Hepatocyte (in vitro differentiated cells): Measurements from ENCODE around the gene RABGAP1L. TPM values are rescaled to one million over a fixed set of nuclear protein-coding genes. Genes with fewer than 3 reads are reported as not detected.

Experiments used
- DNase-seq: peaks from one replicate; pipeline ENCODE4 v3.0.0-alpha.2; 2016; ENCODE audit warnings: low spot score
- H2AFZ ChIP-seq: fragments of 200-600 bp; sonication (generic); 2 replicates; pipeline ENCODE4 v1.6.0; 2016; ENCODE audit warnings: antibody characterized with exemption, mild to moderate bottlenecking
- H3K27ac ChIP-seq: fragments of 200-600 bp; sonication (generic); 2 replicates; pipeline ENCODE4 v1.5.1; 2016; ENCODE audit warnings: mild to moderate bottlenecking
- H3K27me3 ChIP-seq: fragments of 200-600 bp; sonication (generic); 2 replicates; pipeline ENCODE4 v1.6.1; 2016
- H3K36me3 ChIP-seq: fragments of 200-600 bp; sonication (generic); replicated peaks from 2 replicates; pipeline ENCODE4 v1.5.1; 2016; ENCODE audit warnings: low read depth; ENCODE audit not compliant: insufficient read depth
- H3K4me1 ChIP-seq: fragments of 200-600 bp; sonication (generic); 2 replicates; pipeline ENCODE4 v1.5.1; 2016; ENCODE audit warnings: mild to moderate bottlenecking, moderate library complexity; ENCODE audit not compliant: insufficient read depth
- H3K4me2 ChIP-seq: fragments of 200-600 bp; sonication (generic); 2 replicates; pipeline ENCODE4 v1.6.0; 2016
- H3K4me3 ChIP-seq: fragments of 200-600 bp; sonication (generic); 2 replicates; pipeline ENCODE4 v1.5.1; 2016; ENCODE audit warnings: mild to moderate bottlenecking
- H3K79me2 ChIP-seq: fragments of 200-600 bp; sonication (generic); 2 replicates; pipeline ENCODE4 v1.6.0; 2017; ENCODE audit warnings: mild to moderate bottlenecking
- H3K9me2 ChIP-seq: fragments of 200-600 bp; sonication (generic); replicated peaks from 2 replicates; pipeline ENCODE4 v1.6.0; 2017; ENCODE audit warnings: mild to moderate bottlenecking; ENCODE audit not compliant: insufficient read depth
- H3K9me3 ChIP-seq: fragments of 200-600 bp; sonication (generic); 2 replicates; pipeline ENCODE4 v1.5.1; 2016; ENCODE audit warnings: low read depth, mild to moderate bottlenecking
- H4K20me1 ChIP-seq: fragments of 200-600 bp; sonication (generic); 2 replicates; pipeline ENCODE4 v1.6.0; 2016; ENCODE audit warnings: mild to moderate bottlenecking; ENCODE audit not compliant: insufficient read depth, poor library complexity, severe bottlenecking
- EZH2 ChIP-seq: fragments of 200-600 bp; sonication (generic); IDR thresholded peaks from 2 replicates; pipeline ENCODE4 v1.6.1; 2016; ENCODE audit warnings: antibody characterized with exemption, mild to moderate bottlenecking, borderline replicate concordance
- EZH2phosphoT487 ChIP-seq: fragments of 200-600 bp; sonication (generic); IDR thresholded peaks from one replicate; pipeline ENCODE4 v1.6.1; 2018; ENCODE audit warnings: antibody characterized with exemption, mild to moderate bottlenecking, low read depth, moderate library complexity; ENCODE audit not compliant: unreplicated experiment, severe bottlenecking
- WGBS: methylation state at CpG from one replicate; pipeline ENCODE4 v1.1.6; 2016; ENCODE audit warnings: low lambda C conversion rate; ENCODE audit errors: missing lambda C conversion rate; 5-methylcytosine and 5-hydroxymethylcytosine counted together
- polyA plus RNA-seq: library from polyadenylated mRNA; unstranded; fragments of >200 nt; fragmentation: Nextera tagmentation; extraction: Ambion mirVana; gene quantifications from 2 replicates; pipeline ENCODE4 v1.2.1, GENCODE V29; 2016
- total RNA-seq: library from RNA; depleted of rRNA; stranded (reverse); fragments of >200 nt; gene quantifications from 2 replicates; pipeline ENCODE4 v1.2.3, GENCODE V29; 2014
- TF ChIP-seq, protein P1 (sequence below): fragments of 200-600 bp; sonication (generic); IDR thresholded peaks from 2 replicates; pipeline ENCODE4 v1.5.1; 2016; ENCODE audit warnings: antibody characterized with exemption, mild to moderate bottlenecking; ENCODE audit not compliant: poor library complexity

Gene RABGAP1L
- total and polyA plus RNA-seq, 2 experiments from 2014 or later = 15.0 to 41.8 TPM

DNA sequence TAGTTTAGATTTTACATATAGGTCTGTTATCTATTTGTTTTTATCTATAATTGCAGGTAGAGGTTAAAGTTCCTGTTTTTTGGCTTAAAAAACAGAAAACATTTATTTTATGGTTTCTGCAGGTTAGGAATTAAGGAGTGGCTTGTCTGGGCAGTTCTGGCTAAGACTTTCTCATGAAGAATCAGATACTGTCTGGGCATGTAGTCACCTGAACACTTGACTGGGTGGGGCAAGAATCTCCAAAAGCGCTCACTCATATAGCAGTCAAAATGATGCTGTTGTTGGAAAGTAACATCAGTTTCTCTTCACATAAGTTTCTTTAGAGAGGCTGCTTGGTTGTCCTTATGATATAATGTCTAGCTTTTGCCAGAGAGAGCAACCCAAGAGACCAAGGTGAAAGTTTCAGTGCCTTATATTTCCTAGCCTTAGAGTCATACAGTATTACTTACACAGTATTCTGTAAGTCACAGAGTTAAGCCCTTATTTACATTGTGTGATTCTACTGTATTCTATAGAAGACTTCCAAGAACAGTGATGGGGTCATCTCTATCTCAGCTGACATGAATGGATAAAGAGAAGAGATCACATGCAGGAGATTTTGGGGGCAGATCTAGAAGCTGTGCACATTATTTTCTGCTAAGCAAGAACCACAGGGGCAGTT lies 163.0 kb downstream of the RABGAP1L start:
- no peak overlapping the region for H3K4me2 ChIP-seq
- H3K27ac ChIP-seq = no peak overlapping the region
- 97% methylated on average over 1 of the region's 1 CpG for WGBS
- H3K79me2 ChIP-seq = no peaks in the 10 kb centered on the region
- TF ChIP-seq EZH2 (no peak), EZH2phosphoT487 (no peak)
- TF ChIP-seq, protein P1, sequence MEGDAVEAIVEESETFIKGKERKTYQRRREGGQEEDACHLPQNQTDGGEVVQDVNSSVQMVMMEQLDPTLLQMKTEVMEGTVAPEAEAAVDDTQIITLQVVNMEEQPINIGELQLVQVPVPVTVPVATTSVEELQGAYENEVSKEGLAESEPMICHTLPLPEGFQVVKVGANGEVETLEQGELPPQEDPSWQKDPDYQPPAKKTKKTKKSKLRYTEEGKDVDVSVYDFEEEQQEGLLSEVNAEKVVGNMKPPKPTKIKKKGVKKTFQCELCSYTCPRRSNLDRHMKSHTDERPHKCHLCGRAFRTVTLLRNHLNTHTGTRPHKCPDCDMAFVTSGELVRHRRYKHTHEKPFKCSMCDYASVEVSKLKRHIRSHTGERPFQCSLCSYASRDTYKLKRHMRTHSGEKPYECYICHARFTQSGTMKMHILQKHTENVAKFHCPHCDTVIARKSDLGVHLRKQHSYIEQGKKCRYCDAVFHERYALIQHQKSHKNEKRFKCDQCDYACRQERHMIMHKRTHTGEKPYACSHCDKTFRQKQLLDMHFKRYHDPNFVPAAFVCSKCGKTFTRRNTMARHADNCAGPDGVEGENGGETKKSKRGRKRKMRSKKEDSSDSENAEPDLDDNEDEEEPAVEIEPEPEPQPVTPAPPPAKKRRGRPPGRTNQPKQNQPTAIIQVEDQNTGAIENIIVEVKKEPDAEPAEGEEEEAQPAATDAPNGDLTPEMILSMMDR = no peak
- no peaks in the 10 kb centered on the region for H3K9me2 ChIP-seq
- no peaks in the 10 kb centered on the region for H3K4me1 ChIP-seq
- H3K36me3 ChIP-seq = peaks cover 3% of the 10 kb centered on the region
- no peak overlapping the region for H2AFZ ChIP-seq
- H4K20me1 ChIP-seq = no peaks in the 10 kb centered on the region
- no peak overlapping the region for H3K4me3 ChIP-seq
- no peak for DNase-seq
- H3K27me3 ChIP-seq = no peaks in the 10 kb centered on the region
- peaks cover 16% of the 10 kb centered on the region for H3K9me3 ChIP-seq

DNA sequence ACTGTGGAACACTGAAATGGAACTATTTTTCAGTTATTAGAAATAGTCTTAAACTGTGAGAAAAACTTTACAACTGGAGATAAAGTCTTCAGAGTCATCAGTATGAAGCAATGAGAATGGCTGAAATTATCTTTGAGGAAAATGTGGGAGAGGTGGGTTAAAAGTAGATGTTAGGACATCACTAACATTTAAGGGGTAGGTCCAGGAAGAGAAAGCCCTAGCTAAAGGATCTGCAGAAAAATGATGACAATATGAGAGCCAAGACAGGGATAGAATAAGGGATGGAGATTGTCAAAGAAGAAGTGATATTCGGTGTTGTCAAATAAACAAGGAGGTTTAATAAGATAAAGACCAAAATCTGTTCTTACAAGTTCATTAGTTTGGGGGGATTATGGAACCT lies 165.2 kb downstream of the RABGAP1L start:
- WGBS = 100% methylated on average over 1 of the region's 1 CpG
- H3K4me3 ChIP-seq = no peak overlapping the region
- TF ChIP-seq EZH2phosphoT487 (no peak), EZH2 (no peak)
- TF ChIP-seq, protein P1 = no peak
- no peaks in the 10 kb centered on the region for H3K27me3 ChIP-seq
- no peak overlapping the region for H3K4me2 ChIP-seq
- H4K20me1 ChIP-seq = no peaks in the 10 kb centered on the region
- H3K9me3 ChIP-seq = peaks cover 16% of the 10 kb centered on the region
- DNase-seq = no peak
- no peaks in the 10 kb centered on the region for H3K9me2 ChIP-seq
- H3K79me2 ChIP-seq = no peaks in the 10 kb centered on the region
- H3K4me1 ChIP-seq = no peaks in the 10 kb centered on the region
- H3K27ac ChIP-seq = no peak overlapping the region
- peaks cover 3% of the 10 kb centered on the region for H3K36me3 ChIP-seq
- H2AFZ ChIP-seq = no peak overlapping the region

DNA sequence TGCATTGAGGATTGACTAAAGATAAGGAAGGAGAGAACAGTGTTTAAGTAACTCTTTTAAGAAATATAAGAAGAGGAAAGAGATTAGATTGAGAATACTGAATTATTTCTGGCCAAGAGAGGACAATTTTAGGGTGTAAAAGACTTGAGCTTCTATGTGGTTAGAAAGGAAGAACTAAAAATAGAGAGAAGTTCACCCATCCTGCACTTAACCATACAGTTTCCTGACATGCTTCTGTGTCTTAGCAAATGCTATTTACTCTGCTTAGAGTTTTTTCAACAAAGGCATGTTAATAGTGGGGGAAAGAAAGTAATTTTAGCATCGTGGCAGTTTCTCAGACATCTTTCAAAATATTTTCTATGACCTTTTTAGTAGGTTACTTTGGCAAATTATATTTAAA lies 165.6 kb downstream of the RABGAP1L start:
- Histone ChIP-seq H3K4me2 (no peak overlapping the region), H3K9me2 (no peaks in the 10 kb centered on the region), H3K9me3 (peaks cover 16% of the 10 kb centered on the region), H3K79me2 (no peaks in the 10 kb centered on the region), H3K27me3 (no peaks in the 10 kb centered on the region), H2AFZ (no peak overlapping the region), H3K4me3 (no peak overlapping the region), H3K36me3 (peaks cover 3% of the 10 kb centered on the region), H4K20me1 (no peaks in the 10 kb centered on the region), H3K27ac (no peak overlapping the region), H3K4me1 (no peaks in the 10 kb centered on the region)
- WGBS = 93% methylated on average over 1 of the region's 1 CpG
- TF ChIP-seq, protein P1 = no peak
- no peak for TF ChIP-seq EZH2
- no peak for TF ChIP-seq EZH2phosphoT487
- no peak for DNase-seq

DNA sequence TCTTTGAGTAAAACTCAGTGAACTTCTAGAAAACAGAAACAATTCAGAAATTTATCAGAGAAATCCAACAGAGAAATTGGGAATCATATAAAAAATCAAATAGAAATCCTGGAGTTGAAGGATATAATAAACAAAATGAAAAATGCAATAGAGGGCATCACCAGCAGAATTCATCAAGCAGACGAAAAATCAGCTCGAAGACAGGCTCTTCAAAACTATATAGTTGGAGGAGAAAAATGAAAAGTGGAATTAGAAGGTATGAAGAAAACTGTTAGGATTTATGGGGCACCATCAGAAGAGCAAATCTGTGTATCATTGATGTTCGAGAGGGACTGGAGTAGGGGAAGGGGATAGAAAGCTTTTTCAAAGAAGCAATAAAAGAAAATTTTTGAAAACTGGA lies 167.0 kb downstream of the RABGAP1L start:
- Histone ChIP-seq H3K4me1 (no peaks in the 10 kb centered on the region), H4K20me1 (no peaks in the 10 kb centered on the region), H3K9me2 (no peaks in the 10 kb centered on the region), H3K9me3 (peaks cover 16% of the 10 kb centered on the region), H3K79me2 (no peaks in the 10 kb centered on the region), H3K4me3 (no peak overlapping the region), H3K27ac (no peak overlapping the region), H3K27me3 (no peaks in the 10 kb centered on the region), H2AFZ (no peak overlapping the region), H3K4me2 (no peak overlapping the region), H3K36me3 (peaks cover 3% of the 10 kb centered on the region)
- 95% methylated on average over 3 of the region's 3 CpGs for WGBS
- DNase-seq = no peak
- TF ChIP-seq EZH2 (no peak), EZH2phosphoT487 (no peak)
- TF ChIP-seq, protein P1 = no peak
